GM19193 (cell line): ENCODE results near the gene FES.

Experiments
- POLR2A ChIP-seq: IDR thresholded peaks from 4 replicates; pipeline ENCODE4 v1.6.1; 2011; ENCODE audit not compliant: insufficient read depth, insufficient read length; ENCODE audit errors: extremely low read depth

FES gene

DNA sequence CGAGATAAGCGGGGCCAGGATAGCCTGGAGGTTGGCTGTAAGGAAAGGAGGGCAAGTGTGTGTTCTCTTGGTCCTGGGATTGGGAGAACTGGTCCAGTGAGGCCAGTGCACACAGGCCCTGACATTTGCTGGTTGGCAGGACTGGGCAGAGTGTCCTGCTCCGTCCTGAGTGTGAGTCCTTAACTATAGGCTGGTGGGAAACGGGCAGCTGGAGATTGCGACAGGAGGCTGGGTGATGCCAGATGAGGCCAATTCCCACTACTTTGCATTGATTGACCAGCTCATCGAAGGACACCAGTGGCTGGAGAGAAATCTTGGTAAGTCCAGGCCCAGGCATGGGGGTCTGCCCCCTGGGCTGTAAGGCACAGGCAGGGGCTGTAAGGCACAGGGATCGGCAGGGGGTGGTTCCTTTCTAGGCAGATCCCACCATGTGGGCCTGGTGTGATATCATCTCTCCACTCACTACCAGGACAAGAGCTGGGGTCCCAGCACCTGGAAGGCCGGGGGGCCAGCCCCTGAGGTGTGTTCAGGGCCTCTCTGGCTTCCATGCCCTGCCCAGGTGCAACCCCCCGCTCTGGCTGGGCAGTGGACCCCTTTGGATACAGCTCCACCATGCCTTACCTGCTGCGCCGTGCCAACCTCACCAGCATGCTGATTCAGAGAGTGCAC lies 22.0 kb downstream of the FES start:
- TF ChIP-seq POLR2A = no peak

DNA sequence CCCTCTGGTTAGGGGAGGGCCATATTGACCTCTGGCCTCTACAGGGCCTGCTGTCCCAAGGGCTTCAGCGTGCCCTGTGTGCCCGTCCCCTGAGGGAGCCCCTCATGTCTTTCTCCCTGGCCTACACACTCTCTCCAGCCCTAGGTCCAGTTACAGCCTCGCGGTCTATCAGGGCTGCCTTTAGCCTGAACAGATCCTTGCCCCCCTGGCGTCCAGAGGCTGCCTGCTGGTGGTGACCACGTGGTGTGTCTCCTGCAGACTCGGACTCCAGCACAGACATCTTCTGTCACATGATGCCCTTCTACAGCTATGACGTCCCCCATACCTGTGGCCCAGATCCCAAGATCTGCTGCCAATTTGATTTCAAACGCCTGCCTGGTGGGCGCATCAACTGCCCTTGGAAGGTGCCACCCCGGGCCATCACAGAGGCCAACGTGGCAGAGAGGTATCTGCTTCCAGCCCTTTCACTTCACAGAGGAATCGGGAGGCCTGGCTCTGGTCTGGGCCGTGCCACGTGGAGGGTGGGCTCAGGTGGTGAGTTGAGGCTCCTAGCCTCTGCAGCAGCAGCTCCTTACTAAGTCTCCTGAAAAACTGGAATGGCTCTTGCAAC lies 22.9 kb downstream of the FES start:
- TF ChIP-seq POLR2A = no peak

DNA sequence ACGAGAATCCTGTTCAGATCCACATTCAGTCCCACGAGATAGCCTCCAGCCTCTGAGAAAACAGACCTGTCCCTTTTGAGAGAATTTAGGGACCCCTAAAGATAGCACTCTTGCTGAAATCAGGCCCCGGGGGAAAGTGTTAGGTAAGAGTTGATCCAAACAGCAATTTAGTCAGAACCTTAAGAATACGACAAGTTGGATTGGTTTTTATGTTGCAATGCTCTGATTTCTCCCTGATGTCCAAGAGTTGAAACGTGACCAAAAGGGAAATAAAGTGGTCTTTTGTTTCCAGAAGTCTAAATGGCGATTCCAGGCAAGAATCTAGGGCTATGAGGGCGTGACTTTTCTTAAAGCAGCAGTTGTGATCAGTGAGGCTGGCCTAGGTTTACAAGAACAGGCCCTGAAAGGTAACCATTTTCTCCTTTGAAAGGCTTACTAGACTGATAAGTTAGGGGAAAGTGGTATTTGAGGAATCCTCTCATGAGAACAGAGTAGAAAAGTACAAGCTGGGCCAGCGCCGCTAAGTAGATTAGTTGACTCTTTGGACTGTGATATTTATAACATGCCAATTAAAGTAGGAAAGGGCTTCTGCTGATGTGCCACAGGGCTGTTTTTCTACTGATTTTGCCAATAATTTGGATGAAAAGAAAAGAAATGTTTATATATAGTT lies 23.7 kb downstream of the FES start:
- TF ChIP-seq POLR2A = no peak

GRCh38 chr15:90909976-90910375 lies 25.7 kb downstream of the FES start:
- no peak for TF ChIP-seq POLR2A

DNA sequence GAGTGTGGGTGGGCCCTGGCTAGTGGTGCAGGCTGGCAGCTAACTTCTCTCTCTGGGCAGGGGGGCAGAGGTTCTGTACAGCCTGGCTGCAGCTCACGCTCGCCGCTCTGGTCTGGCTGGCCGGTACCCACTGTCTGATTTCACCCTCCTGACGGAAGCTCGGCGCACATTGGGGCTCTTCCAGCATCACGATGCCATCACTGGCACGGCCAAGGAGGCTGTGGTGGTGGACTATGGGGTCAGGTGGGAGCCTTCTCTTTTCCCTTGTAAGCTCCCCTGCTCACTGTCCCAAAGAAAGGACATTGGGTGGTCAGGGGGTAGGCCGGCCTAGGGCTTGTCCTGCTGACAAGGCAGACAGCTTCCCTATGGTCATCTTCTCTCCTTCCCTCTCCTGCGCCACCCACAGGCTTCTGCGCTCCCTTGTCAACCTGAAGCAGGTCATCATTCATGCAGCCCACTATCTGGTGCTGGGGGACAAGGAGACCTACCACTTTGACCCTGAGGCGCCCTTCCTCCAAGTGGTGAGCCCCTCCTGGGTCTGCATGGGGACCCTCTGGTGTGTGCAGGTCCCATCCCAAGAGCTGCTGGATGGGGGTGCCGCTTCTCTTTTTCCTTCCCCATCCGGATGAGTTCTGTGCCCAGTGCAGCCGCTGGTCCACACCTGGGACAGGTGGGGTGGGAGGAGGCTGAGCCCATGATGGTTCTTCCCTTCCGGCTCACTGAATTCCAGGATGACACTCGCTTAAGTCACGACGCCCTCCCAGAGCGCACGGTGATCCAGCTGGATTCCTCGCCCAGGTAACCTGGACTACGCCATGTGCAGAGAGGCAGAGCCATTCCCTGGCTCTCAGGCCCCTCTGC lies 26.4 kb downstream of the FES start:
- no peak for TF ChIP-seq POLR2A

DNA sequence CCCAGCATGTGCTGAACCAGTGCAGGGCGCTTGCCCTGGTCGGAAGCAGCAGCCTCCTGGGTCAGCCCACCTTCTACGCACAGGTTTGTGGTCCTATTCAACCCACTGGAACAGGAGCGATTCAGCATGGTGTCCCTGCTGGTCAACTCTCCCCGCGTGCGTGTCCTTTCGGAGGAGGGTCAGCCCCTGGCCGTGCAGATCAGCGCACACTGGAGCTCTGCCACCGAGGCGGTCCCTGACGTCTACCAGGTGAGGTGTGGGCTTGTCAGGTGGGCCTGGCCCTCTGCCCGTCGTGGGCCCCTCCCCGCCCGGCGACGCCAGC lies 27.0 kb downstream of the FES start:
- TF ChIP-seq POLR2A = no peak

GRCh38 chr15:90911906-90912769 lies 27.8 kb downstream of the FES start:
- no peak for TF ChIP-seq POLR2A

GRCh38 chr15:90912770-90913075 lies 28.4 kb downstream of the FES start:
- no peak for TF ChIP-seq POLR2A

GRCh38 chr15:90913398-90913944 lies 29.2 kb downstream of the FES start:
- TF ChIP-seq POLR2A = no peak

DNA sequence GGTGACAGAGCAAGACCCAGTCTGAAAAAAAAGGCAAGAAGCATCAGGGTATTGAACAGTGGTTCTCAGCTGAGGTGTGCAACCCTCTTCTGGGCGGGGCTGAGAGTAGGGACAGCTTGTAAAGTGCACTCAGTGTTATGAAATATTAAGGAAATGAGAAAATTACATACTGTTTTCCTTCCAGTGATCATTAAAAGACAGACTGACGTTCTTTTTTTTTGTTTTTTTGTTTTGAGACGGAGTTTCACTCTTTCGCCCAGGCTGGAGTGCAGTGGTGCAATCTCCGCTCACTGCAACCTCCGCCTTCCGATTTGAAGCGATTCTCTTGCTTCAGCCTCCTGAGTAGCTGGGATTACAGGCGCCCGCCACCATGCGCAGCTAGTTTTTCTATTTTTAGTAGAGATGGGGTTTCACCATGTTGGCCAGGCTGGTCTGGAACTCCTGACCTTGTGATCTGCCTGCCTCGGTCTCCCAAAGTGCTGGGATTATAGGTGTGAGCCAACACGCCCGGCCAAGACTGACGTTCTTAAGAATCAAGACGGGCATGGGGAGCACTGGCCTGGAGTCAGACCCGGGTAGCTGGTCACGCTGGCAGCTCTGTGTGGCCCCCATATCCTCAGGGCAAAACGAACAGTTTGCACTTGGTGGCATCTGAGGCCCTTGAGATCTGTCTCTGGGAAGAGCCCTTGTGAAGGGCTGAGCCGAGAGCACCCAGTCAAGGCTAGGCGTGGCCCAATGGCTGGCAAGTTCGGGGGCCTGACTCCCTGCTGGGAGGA lies 30.2 kb downstream of the FES start:
- TF ChIP-seq POLR2A = no peak

DNA sequence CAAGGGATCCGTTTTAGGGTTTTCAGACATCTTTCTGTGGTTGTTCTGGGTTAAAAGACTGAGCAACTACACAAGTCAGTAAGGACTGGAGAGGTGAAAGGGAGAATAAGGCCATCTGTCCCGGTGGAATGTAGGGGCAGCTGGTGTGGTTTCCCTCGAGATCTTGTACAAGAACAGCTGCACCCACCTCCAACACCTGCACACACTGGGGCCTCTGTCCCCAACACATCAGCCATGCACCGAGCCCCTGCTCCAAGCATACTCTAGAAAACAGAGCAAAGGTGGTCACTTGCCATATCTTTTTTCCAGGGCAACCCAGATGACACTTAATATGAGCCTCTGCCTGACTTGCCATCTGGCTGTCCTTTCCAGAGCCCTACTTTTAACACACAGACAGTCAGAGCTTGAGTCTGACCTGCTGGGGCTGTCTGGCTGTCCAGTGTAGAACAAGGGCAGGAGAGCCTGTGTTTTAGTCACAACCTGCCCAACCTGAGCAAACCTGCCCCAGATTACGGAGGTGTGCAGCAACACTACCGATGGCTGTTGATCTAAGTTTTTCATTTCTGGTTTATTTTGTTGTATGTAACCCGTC lies 31.0 kb downstream of the FES start:
- no peak for TF ChIP-seq POLR2A

DNA sequence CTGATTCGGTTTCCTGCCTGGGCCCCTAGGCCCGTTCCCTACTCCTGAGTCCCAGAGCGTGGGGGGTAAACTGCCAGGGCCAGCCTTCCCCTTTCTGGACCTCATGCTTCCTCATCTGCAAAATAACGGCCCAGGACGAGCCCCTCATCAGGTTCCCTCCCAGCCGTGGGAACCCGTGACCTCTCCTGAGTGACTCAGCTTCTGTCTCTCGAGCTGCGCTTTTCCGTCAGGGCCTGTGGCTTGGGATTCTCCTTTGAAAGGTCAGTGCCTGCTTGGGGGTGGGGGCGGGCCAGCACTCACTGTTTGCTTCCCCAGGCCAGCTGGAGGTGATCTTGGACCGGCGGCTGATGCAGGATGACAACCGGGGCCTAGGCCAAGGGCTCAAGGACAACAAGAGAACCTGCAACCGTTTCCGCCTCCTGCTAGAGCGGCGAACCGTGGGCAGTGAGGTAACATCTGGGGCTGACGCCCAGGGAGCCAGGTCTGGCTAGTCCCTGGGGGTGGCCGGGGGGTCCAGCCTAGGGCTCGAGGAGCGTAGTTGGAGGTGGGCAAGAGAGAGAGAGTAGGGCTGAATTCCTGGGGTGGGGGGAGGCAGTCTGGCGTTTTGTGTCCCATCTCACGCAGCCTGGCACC lies 31.6 kb downstream of the FES start:
- no peak for TF ChIP-seq POLR2A

GRCh38 chr15:90916461-90916860 lies 32.2 kb downstream of the FES start:
- no peak for TF ChIP-seq POLR2A
